SU-DHL-6 (cell line): ENCODE measurements around the gene EPC1.
A peak's percentile ranks its signal among the peaks of the same experiment; 100 is the strongest.

Source experiments
- H2AFZ ChIP-seq: fragments of 200-600 bp; sonication (generic); 2 replicates; pipeline ENCODE4 v1.6.1; 2014; ENCODE audit warnings: low read depth, mild to moderate bottlenecking, moderate library complexity, mixed read lengths, antibody characterized with exemption, low read length; ENCODE audit not compliant: severe bottlenecking
- H3F3A ChIP-seq: fragments of 200-600 bp; shearing (Covaris generic); 2 replicates; pipeline ENCODE4 v1.6.0; 2016; ENCODE audit warnings: antibody characterized with exemption, mild to moderate bottlenecking; ENCODE audit not compliant: insufficient read depth
- H3K27ac ChIP-seq: fragments of 200-600 bp; sonication (generic); 2 replicates; pipeline ENCODE4 v1.5.1; 2016; ENCODE audit warnings: low read depth, mild to moderate bottlenecking, low read length, moderate library complexity, mixed read lengths
- H3K27me3 ChIP-seq: fragments of 200-600 bp; sonication (generic), shearing (Covaris generic); 2 replicates; pipeline ENCODE4 v1.6.0; 2014; ENCODE audit warnings: mild to moderate bottlenecking, low read length
- H3K36me3 ChIP-seq: fragments of 200-600 bp; sonication (generic); 2 replicates; pipeline ENCODE4 v1.6.1; 2014; ENCODE audit warnings: mild to moderate bottlenecking, low read length, mixed read lengths
- H3K4me2 ChIP-seq: fragments of 300-600, 200-600 bp; shearing (Covaris generic), sonication (generic); 2 replicates; pipeline ENCODE4 v1.6.0; 2014; ENCODE audit warnings: low read length, low read depth, mild to moderate bottlenecking; ENCODE audit not compliant: poor library complexity, severe bottlenecking
- H3K4me3 ChIP-seq: fragments of 200-600 bp; sonication (generic); 2 replicates; pipeline ENCODE4 v1.5.1; 2014; ENCODE audit warnings: antibody characterized with exemption, low read length, mild to moderate bottlenecking, mixed read lengths; ENCODE audit not compliant: insufficient read depth, poor library complexity, severe bottlenecking
- H3K79me2 ChIP-seq: fragments of 200-600 bp; sonication (generic); 2 replicates; pipeline ENCODE4 v1.6.1; 2014; ENCODE audit warnings: mild to moderate bottlenecking, low read length, moderate library complexity; ENCODE audit not compliant: insufficient read depth
- H3K9ac ChIP-seq: fragments of 200-600 bp; sonication (generic); 2 replicates; pipeline ENCODE4 v1.7.0; 2014; ENCODE audit warnings: mild to moderate bottlenecking, low read length
- H3K9me2 ChIP-seq: fragments of 200-600 bp; sonication (generic); replicated peaks from 2 replicates; pipeline ENCODE4 v1.6.1; 2014; ENCODE audit warnings: low read length; ENCODE audit not compliant: insufficient read depth
- H3K9me3 ChIP-seq: fragments of 200-600 bp; sonication (generic); 2 replicates; pipeline ENCODE4 v1.6.1; 2014; ENCODE audit warnings: low read length, mixed read lengths; ENCODE audit not compliant: insufficient read depth
- H4K20me1 ChIP-seq: fragments of 200-600 bp; sonication (generic); 2 replicates; pipeline ENCODE4 v1.6.1; 2014; ENCODE audit warnings: low read depth, mild to moderate bottlenecking, antibody characterized with exemption, low read length, moderate library complexity, mixed read lengths
- CTCF ChIP-seq: fragments of 200-600 bp; sonication (generic); IDR thresholded peaks from one replicate; pipeline ENCODE4 v1.5.1; 2017; ENCODE audit warnings: antibody characterized with exemption, mild to moderate bottlenecking, low read length, moderate library complexity; ENCODE audit not compliant: insufficient read depth, poor library complexity, severe bottlenecking
- EZH2phosphoT487 ChIP-seq: fragments of 200-600 bp; sonication (generic), shearing (Covaris generic); conservative IDR thresholded peaks from 2 replicates; pipeline ENCODE4 v1.6.1; 2018; ENCODE audit warnings: mild to moderate bottlenecking, antibody characterized with exemption, low read length, moderate library complexity, mixed read lengths

Gene EPC1

GRCh38 chr10:32390193-32390592, 43.2 kb upstream of the EPC1 start:
- Histone ChIP-seq H3K9me3 (no peaks in the 10 kb centered on the region), H3K9ac (no peak overlapping the region), H2AFZ (no peak overlapping the region), H3K4me2 (no peak overlapping the region), H3K27me3 (no peaks in the 10 kb centered on the region), H3K9me2 (no peaks in the 10 kb centered on the region), H4K20me1 (no peaks in the 10 kb centered on the region), H3K27ac (no peak overlapping the region), H3K36me3 (no peaks in the 10 kb centered on the region), H3K4me3 (no peak overlapping the region), H3K79me2 (no peaks in the 10 kb centered on the region), H3F3A (no peaks in the 10 kb centered on the region)
- TF ChIP-seq EZH2phosphoT487, result no peak
- no peak for TF ChIP-seq CTCF

GRCh38 chr10:32388258-32389027, 41.5 kb upstream of the EPC1 start:
- H3K4me2 ChIP-seq, result no peak overlapping the region
- no peaks in the 10 kb centered on the region for H3K9me3 ChIP-seq
- no peak overlapping the region for H3K27ac ChIP-seq
- no peak for TF ChIP-seq CTCF
- TF ChIP-seq EZH2phosphoT487, result no peak
- H3K36me3 ChIP-seq, result no peaks in the 10 kb centered on the region
- no peaks in the 10 kb centered on the region for H3K79me2 ChIP-seq
- no peak overlapping the region for H2AFZ ChIP-seq
- no peak overlapping the region for H3K4me3 ChIP-seq
- H3K27me3 ChIP-seq, result no peaks in the 10 kb centered on the region
- no peaks in the 10 kb centered on the region for H4K20me1 ChIP-seq
- H3K9me2 ChIP-seq, result no peaks in the 10 kb centered on the region
- no peak overlapping the region for H3K9ac ChIP-seq
- H3F3A ChIP-seq, result no peaks in the 10 kb centered on the region

- Histone ChIP-seq H3K4me3 (no peak overlapping the region), H4K20me1 (no peaks in the 10 kb centered on the region), H3K9ac (no peak overlapping the region), H3K27me3 (no peaks in the 10 kb centered on the region), H3K79me2 (no peaks in the 10 kb centered on the region), H3K9me3 (no peaks in the 10 kb centered on the region), H3K9me2 (no peaks in the 10 kb centered on the region), H3F3A (no peaks in the 10 kb centered on the region), H3K27ac (no peak overlapping the region), H3K4me2 (peak overlapping the region; percentile 43), H2AFZ (peak overlapping the region; percentile 89), H3K36me3 (no peaks in the 10 kb centered on the region)
- TF ChIP-seq EZH2phosphoT487 (no peak), CTCF (no peak)
Measured at GRCh38 chr10:32386623-32387260, 39.8 kb upstream of the EPC1 start.
